GM12874 (cell line): ENCODE data around the gene SPATA32.

Experiments
- CTCF ChIP-seq: IDR thresholded peaks from 2 replicates; pipeline ENCODE4 v1.5.1; 2011; ENCODE audit warnings: low read depth, mild to moderate bottlenecking, control low read depth, low read length, moderate library complexity; ENCODE audit not compliant: insufficient read depth

Gene SPATA32

GRCh38 chr17:45229681-45230409 is 32.0 kb downstream of the SPATA32 start:
- no peak for TF ChIP-seq CTCF

- TF ChIP-seq CTCF, result no peak
Observed at GRCh38 chr17:45228763-45229539, 32.9 kb downstream of the SPATA32 start.

- TF ChIP-seq CTCF, result no peak
Observed at GRCh38 chr17:45227926-45228762, 33.8 kb downstream of the SPATA32 start.

- TF ChIP-seq CTCF, result no peak
Observed at GRCh38 chr17:45227101-45227925, 34.6 kb downstream of the SPATA32 start.

- TF ChIP-seq CTCF, result no peak
Observed at GRCh38 chr17:45226576-45226975, 35.3 kb downstream of the SPATA32 start.

GRCh38 chr17:45225964-45226530 is 35.8 kb downstream of the SPATA32 start:
- no peak for TF ChIP-seq CTCF
